HEK293T (cell line): ENCODE results near the gene HCN1.
"Not testable (repeated sequence)": the region's sequence is repeated elsewhere in the genome, so short reads cannot be mapped to it uniquely, and the experiment has no call there.

ENCODE experiments used
- CTCF ChIA-PET: fragments of 350-600 bp; formaldehyde crosslinking; extraction: SDS; loops from one replicate; lab custom pipeline; 2021; ENCODE audit warnings: antibody characterized with exemption, inconsistent platforms; lab: Yijun Ruan, JAX
- POLR2A ChIA-PET: fragments of 350-600 bp; formaldehyde crosslinking; extraction: SDS; loops from one replicate; lab custom pipeline; 2020; ENCODE audit warnings: antibody characterized with exemption, inconsistent platforms; lab: Yijun Ruan, JAX
- DNase-seq: peaks from one replicate; pipeline ENCODE4 v3.0.0; 2012; ENCODE audit warnings: mixed read lengths; ENCODE audit errors: extremely low spot score
- ARNT ChIP-seq: fragments of 450-650 bp; IDR thresholded peaks from 2 replicates; pipeline ENCODE4 v1.6.1; 2017; ENCODE audit warnings: mild to moderate bottlenecking
- BHLHE40 ChIP-seq: fragments of 450-650 bp; IDR thresholded peaks from 2 replicates; pipeline ENCODE4 v1.6.1; 2016; ENCODE audit warnings: mild to moderate bottlenecking, moderate library complexity, borderline replicate concordance
- CTBP1 ChIP-seq: fragments of 450-650 bp; IDR thresholded peaks from 2 replicates; pipeline ENCODE4 v1.6.1; 2016; ENCODE audit warnings: borderline replicate concordance
- ELF4 ChIP-seq: fragments of 450-650 bp; IDR thresholded peaks from 2 replicates; pipeline ENCODE4 v1.6.1; 2017; ENCODE audit warnings: antibody characterized with exemption
- FOXA1 ChIP-seq: fragments of 450-650 bp; IDR thresholded peaks from 2 replicates; pipeline ENCODE4 v1.6.1; 2016; ENCODE audit warnings: mild to moderate bottlenecking
- FOXK2 ChIP-seq: fragments of 450-650 bp; IDR thresholded peaks from 2 replicates; pipeline ENCODE4 v1.6.1; 2016; ENCODE audit warnings: mild to moderate bottlenecking
- FOXM1 ChIP-seq: fragments of 450-650 bp; IDR thresholded peaks from 2 replicates; pipeline ENCODE4 v1.6.1; 2017; ENCODE audit warnings: mild to moderate bottlenecking, borderline replicate concordance
- HDGF ChIP-seq: fragments of 450-650 bp; IDR thresholded peaks from 2 replicates; pipeline ENCODE4 v1.6.1; 2017; ENCODE audit warnings: antibody characterized with exemption, borderline replicate concordance
- L3MBTL2 ChIP-seq: fragments of 450-650 bp; conservative IDR thresholded peaks from 2 replicates; pipeline ENCODE4 v1.6.1; 2016; ENCODE audit warnings: mild to moderate bottlenecking
- LEF1 ChIP-seq: fragments of 450-650 bp; IDR thresholded peaks from 2 replicates; pipeline ENCODE4 v1.6.1; 2017; ENCODE audit warnings: mild to moderate bottlenecking, borderline replicate concordance
- NFRKB ChIP-seq: fragments of 450-650 bp; IDR thresholded peaks from 2 replicates; pipeline ENCODE4 v1.6.1; 2016; ENCODE audit warnings: mild to moderate bottlenecking, moderate library complexity
- SP1 ChIP-seq: fragments of 450-650 bp; IDR thresholded peaks from 2 replicates; pipeline ENCODE4 v1.6.1; 2017
- SUZ12 ChIP-seq: fragments of 450-650 bp; IDR thresholded peaks from 2 replicates; pipeline ENCODE4 v1.6.1; 2016; ENCODE audit warnings: mild to moderate bottlenecking
- TARDBP ChIP-seq: fragments of 450-650 bp; IDR thresholded peaks from 2 replicates; pipeline ENCODE4 v1.6.1; 2016
- ZNF384 ChIP-seq: fragments of 450-650 bp; IDR thresholded peaks from 2 replicates; pipeline ENCODE4 v1.6.1; 2016
- TF ChIP-seq, protein P1 (sequence below): fragments of 450-650 bp; IDR thresholded peaks from 2 replicates; pipeline ENCODE4 v1.6.1; 2016

The HCN1 gene

DNA sequence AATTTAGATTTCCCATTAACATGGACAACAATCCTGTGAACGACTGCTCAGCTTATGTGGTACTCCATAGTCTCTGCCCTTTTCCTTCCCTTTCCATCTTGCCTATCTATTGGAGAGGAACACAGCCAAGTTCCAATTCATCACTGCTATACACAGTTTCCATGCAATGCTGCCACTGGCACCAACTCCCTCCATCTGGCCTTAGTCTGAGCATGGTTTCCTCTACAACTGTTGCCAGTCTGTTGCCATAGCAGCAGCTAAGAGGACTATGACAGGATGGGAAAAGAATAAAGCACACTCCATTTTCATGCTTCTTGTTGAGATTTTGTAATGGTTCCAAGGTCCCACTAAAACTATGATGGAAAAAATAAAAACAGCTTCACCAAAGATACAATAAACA lies 189.0 kb downstream of the HCN1 start:
- TF ChIP-seq HDGF (no peak), ELF4 (no peak), TARDBP (no peak), FOXA1 (no peak), ARNT (no peak), FOXK2 (no peak), SP1 (no peak), L3MBTL2 (no peak), NFRKB (no peak), SUZ12 (no peak), FOXM1 (no peak), CTBP1 (no peak), BHLHE40 (no peak), ZNF384 (no peak), LEF1 (no peak)
- TF ChIP-seq, protein P1, sequence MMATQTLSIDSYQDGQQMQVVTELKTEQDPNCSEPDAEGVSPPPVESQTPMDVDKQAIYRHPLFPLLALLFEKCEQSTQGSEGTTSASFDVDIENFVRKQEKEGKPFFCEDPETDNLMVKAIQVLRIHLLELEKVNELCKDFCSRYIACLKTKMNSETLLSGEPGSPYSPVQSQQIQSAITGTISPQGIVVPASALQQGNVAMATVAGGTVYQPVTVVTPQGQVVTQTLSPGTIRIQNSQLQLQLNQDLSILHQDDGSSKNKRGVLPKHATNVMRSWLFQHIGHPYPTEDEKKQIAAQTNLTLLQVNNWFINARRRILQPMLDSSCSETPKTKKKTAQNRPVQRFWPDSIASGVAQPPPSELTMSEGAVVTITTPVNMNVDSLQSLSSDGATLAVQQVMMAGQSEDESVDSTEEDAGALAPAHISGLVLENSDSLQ, result no peak
- no peak for DNase-seq
- ChIA-PET CTCF (no interaction called here), POLR2A (no interaction called here)

DNA sequence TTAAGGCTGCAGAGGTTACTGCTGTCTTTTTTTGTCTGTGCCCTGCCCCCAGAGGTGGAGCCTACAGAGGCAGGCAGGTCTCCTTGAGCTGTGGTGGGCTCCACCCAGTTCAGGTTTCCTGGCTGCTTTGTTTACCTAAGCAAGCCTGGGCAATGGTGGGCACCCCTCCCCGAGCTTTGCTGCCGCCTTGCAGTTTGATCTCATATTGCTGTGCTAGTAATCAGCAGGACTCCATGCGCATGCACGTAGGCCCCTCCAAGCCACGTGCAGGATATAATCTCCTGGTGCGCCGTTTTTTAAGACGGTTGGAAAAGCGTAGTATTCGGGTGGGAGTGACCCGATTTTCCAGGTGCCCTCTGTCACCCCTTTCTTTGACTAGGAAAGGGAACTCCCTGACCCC lies 197.2 kb downstream of the HCN1 start:
- CTCF ChIA-PET, POLR2A ChIA-PET, DNase-seq: not testable (repeated sequence)

- POLR2A ChIA-PET, result interaction anchor here (1.1 kb wide), 1 partner anchor 79 kb away, joined by 3 read pairs; no protein-coding TSS in a partner anchor
These were observed 204.8 kb downstream of the HCN1 start for GRCh38 chr5:45491368-45491767.

GRCh38 chr5:45484781-45485180 lies 211.4 kb downstream of the HCN1 start:
- CTCF ChIA-PET, result interaction anchor here (0.6 kb wide), 1 partner anchor 690 kb away, joined by 3 read pairs; no protein-coding TSS in a partner anchor
- POLR2A ChIA-PET, result no interaction called here
- TF ChIP-seq SUZ12 (no peak), FOXA1 (no peak), FOXK2 (no peak), ZNF384 (no peak), L3MBTL2 (no peak), LEF1 (no peak), TARDBP (no peak), ELF4 (no peak), ARNT (no peak)
- no peak for DNase-seq

More at GRCh38 chr5:45491368-45491767, 204.8 kb downstream of the HCN1 start:
- TF ChIP-seq, protein P1, result no peak
- TF ChIP-seq NFRKB, result no peak
- no peak for TF ChIP-seq FOXA1
- TF ChIP-seq CTBP1, result no peak
- TF ChIP-seq FOXK2, result no peak
- TF ChIP-seq TARDBP, result no peak
- TF ChIP-seq L3MBTL2, result no peak
- no peak for TF ChIP-seq SUZ12
- no peak for TF ChIP-seq ARNT
- no peak for TF ChIP-seq SP1
- no peak for TF ChIP-seq ELF4
- TF ChIP-seq FOXM1, result no peak
- no peak for TF ChIP-seq LEF1
- TF ChIP-seq ZNF384, result no peak
- TF ChIP-seq BHLHE40, result no peak
- CTCF ChIA-PET, result no interaction called here
- no peak for DNase-seq

DNA sequence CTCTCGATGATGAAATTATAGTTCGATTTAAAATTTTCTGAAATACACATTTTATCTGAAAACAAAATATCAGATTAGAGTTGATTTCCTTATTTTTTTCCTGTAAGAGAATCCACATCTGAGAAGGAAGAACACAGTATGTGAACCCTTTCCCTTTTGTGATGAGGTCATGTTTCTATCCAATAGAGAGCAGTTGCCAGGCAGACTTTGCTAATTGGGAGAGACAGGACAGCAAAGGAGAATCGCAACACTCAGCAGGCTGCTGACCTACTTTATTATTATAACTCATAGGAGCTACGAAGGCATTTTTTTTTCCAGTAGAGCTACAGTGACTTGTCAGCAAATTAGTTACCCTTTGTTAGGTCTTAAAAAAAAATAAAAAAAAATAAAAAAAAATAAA lies 242.1 kb downstream of the HCN1 start:
- POLR2A ChIA-PET, result no interaction called here
- TF ChIP-seq, protein P1, result no peak
- TF ChIP-seq FOXM1, result no peak
- no peak for TF ChIP-seq SP1
- TF ChIP-seq BHLHE40, result no peak
- TF ChIP-seq ZNF384, result no peak
- no peak for TF ChIP-seq FOXK2
- TF ChIP-seq ELF4, result no peak
- CTCF ChIA-PET, result no interaction called here
- DNase-seq, result peak; percentile 2

DNA sequence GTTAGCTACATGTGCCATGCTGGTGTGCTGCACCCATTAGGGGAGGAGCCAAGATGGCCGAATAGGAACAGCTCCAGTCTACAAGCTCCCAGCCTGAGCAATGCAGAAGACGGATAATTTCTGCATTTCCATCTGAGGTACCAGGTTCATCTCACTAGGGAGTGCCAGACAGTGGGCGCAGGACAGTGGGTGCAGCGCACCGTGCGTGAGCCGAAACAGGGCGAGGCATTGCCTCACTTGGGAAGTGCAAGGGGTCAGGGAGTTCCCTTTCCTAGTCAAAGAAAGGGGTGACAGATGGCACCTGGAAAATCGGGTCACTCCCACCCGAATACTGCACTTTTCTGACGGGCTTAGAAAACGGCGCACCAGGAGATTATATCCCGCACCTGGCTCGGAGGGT lies 251.3 kb downstream of the HCN1 start:
- DNase-seq, CTCF ChIA-PET, POLR2A ChIA-PET: not testable (repeated sequence)

GRCh38 chr5:45440466-45440865 lies 255.7 kb downstream of the HCN1 start:
- POLR2A ChIA-PET, result no interaction called here
- no peak for TF ChIP-seq CTBP1
- no peak for TF ChIP-seq FOXK2
- no peak for TF ChIP-seq FOXA1
- no peak for DNase-seq
- CTCF ChIA-PET, result no interaction called here
